Measurements from ENCODE around the gene TSSC4. TPM values are rescaled to one million over a fixed set of nuclear protein-coding genes. Genes with fewer than 3 reads are reported as not detected.

Gene TSSC4
- total RNA-seq, 2 experiments from 2014 or later, result 40.4 to 50.9 TPM

GRCh38 chr11:2409126-2409525 is 8.6 kb downstream of the TSSC4 start:
- BruUV-seq (replicated peaks), result no TSS peak

DNA sequence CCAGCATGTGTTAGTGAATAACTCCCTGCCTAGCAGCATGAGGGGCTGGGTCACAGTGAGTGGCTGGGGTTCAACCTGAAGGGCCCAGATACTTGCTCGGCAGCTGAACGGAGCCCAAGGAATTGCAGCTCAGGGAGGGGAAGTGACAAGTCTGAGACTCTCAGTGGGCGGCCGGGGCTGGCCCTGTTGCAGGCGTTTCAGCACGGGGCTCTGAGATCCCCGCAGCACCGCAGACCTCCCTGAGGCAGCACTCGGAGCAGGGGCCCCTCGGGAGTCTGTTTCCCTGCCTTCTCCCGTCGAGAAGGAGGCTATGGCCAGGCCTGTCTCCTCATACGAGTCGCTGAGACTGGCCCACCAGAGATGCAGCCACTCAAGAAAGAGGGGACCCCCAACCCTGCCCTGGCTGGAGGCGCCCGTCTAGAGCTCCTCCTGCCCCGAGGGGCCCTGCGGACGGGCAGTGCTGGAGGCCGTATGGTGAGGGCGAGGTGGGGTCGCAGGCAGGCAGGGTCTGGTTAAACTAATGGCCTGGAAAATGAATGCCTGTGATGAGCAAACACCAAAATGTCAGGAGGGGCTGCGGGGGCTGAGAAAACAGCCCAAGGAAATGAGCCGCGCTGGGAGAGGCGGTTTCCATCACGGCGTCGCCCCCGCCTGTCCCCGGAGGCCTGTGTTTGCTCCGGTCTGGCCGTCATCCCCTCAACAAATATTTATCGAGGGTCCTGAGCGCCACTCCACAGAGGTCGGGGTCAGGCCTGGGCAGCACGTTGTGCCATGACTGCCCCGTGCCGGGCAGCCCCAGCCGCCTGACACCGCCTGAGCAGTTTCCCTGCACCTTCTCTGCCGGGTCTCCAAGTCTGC is 9.3 kb downstream of the TSSC4 start:
- no peak for TF ChIP-seq CTCF (conservative IDR thresholded peaks at IDR 0.05; ENCODE audit: low read length)
- TF ChIP-seq EZH2phosphoT487 (IDR thresholded peaks at IDR 0.05; ENCODE audit: borderline replicate concordance, low read depth, low read length), result no peak
- Histone ChIP-seq H3K4me1 (ENCODE audit: insufficient read depth, low read length, poor library complexity, severe bottlenecking) (no peaks in the 10 kb centered on the region), H4K20me1 (ENCODE audit: insufficient read depth, low read length) (no peaks in the 10 kb centered on the region), H3K4me2 (ENCODE audit: low read length) (no peak overlapping the region), H3K27ac (ENCODE audit: low read depth, low read length, poor library complexity, severe bottlenecking) (no peak overlapping the region), H2AFZ (ENCODE audit: low read length) (no peak overlapping the region), H3K36me3 (ENCODE audit: insufficient read depth, low read length) (no peaks in the 10 kb centered on the region), H3K79me2 (ENCODE audit: insufficient read depth, low read depth, low read length) (no peaks in the 10 kb centered on the region), H3K4me3 (ENCODE audit: low read depth, low read length, poor library complexity, severe bottlenecking) (no peak overlapping the region), H3K9me2 (ENCODE audit: insufficient read depth, low read length) (no peaks in the 10 kb centered on the region), H3K9me3 (ENCODE audit: low read length) (no peaks in the 10 kb centered on the region)
- POLR2A ChIA-PET, result no interaction called here
- intact Hi-C loops (cut with micrococcal nuclease; ENCODE audit: unreplicated experiment), result no loop called here
- BruUV-seq (replicated peaks), result no TSS peak
- CTCF ChIA-PET (ENCODE audit: unreplicated experiment), result interaction anchor here (0.6 to 0.7 kb wide), 3 partner anchors 81 to 222 kb away, joined by 3 to 4 read pairs (median 3); no protein-coding TSS in a partner anchor
- DNase-seq (ENCODE audit: low spot score), result no peak

More at GRCh38 chr11:2409126-2409525, 8.6 kb downstream of the TSSC4 start:
- H3K4me2 ChIP-seq (ENCODE audit: low read length), result no peak overlapping the region
- POLR2A ChIA-PET, result no interaction called here
- H3K4me3 ChIP-seq (ENCODE audit: low read depth, low read length, poor library complexity, severe bottlenecking), result no peak overlapping the region
- DNase-seq (ENCODE audit: low spot score), result no peak
- CTCF ChIA-PET (ENCODE audit: unreplicated experiment), result interaction anchor here (0.6 kb wide), 2 partner anchors 80 to 222 kb away, joined by 3 read pairs; no protein-coding TSS in a partner anchor
- intact Hi-C loops (cut with micrococcal nuclease; ENCODE audit: unreplicated experiment), result no loop called here
- H4K20me1 ChIP-seq (ENCODE audit: insufficient read depth, low read length), result no peaks in the 10 kb centered on the region
- H3K4me1 ChIP-seq (ENCODE audit: insufficient read depth, low read length, poor library complexity, severe bottlenecking), result no peaks in the 10 kb centered on the region
- TF ChIP-seq EZH2phosphoT487 (IDR thresholded peaks at IDR 0.05; ENCODE audit: borderline replicate concordance, low read depth, low read length) (no peak), CTCF (conservative IDR thresholded peaks at IDR 0.05; ENCODE audit: low read length) (no peak)
- H2AFZ ChIP-seq (ENCODE audit: low read length), result no peak overlapping the region
- H3K36me3 ChIP-seq (ENCODE audit: insufficient read depth, low read length), result peaks cover 5% of the 10 kb centered on the region; the same call in 1 of the 2 replicates
- H3K9me3 ChIP-seq (ENCODE audit: low read length), result no peaks in the 10 kb centered on the region
- H3K27ac ChIP-seq (ENCODE audit: low read depth, low read length, poor library complexity, severe bottlenecking), result no peak overlapping the region
- H3K9me2 ChIP-seq (ENCODE audit: insufficient read depth, low read length), result no peaks in the 10 kb centered on the region
- H3K79me2 ChIP-seq (ENCODE audit: insufficient read depth, low read depth, low read length), result no peaks in the 10 kb centered on the region

DNA sequence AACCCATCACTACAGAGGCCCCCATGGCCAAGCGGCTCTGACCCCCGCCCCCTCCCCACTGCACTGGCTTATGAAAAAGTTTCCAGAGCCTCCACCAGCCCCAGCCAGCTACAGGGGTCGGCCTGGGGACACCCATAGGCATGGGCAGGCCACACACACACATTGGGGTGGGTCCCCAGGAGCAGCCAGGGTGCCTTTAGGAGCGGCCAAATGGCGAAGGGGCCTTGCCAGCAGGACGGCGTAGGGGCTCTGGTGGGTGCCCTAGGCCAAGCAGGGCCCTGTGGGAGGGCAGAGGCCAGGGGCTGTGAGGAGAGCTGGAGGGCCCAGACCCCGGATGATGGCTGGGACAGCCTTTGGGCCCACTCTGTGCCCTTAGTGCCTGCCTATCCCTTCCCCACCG is 10.1 kb downstream of the TSSC4 start:
- Histone ChIP-seq H3K27ac (ENCODE audit: low read depth, low read length, poor library complexity, severe bottlenecking) (no peak overlapping the region), H3K4me2 (ENCODE audit: low read length) (no peak overlapping the region), H3K36me3 (ENCODE audit: insufficient read depth, low read length) (no peaks in the 10 kb centered on the region), H3K9me2 (ENCODE audit: insufficient read depth, low read length) (no peaks in the 10 kb centered on the region), H4K20me1 (ENCODE audit: insufficient read depth, low read length) (no peaks in the 10 kb centered on the region), H3K4me3 (ENCODE audit: low read depth, low read length, poor library complexity, severe bottlenecking) (no peak overlapping the region), H3K4me1 (ENCODE audit: insufficient read depth, low read length, poor library complexity, severe bottlenecking) (no peaks in the 10 kb centered on the region), H3K79me2 (ENCODE audit: insufficient read depth, low read depth, low read length) (no peaks in the 10 kb centered on the region), H3K9me3 (ENCODE audit: low read length) (no peaks in the 10 kb centered on the region), H2AFZ (ENCODE audit: low read length) (no peak overlapping the region)
- intact Hi-C loops (cut with micrococcal nuclease; ENCODE audit: unreplicated experiment), result no loop called here
- ChIA-PET CTCF (ENCODE audit: unreplicated experiment) (interaction anchor here (0.7 kb wide), 1 partner anchor 106 kb away, joined by 4 read pairs; no protein-coding TSS in a partner anchor), POLR2A (no interaction called here)
- DNase-seq (ENCODE audit: low spot score), result no peak
- BruUV-seq (replicated peaks), result no TSS peak
- TF ChIP-seq CTCF (conservative IDR thresholded peaks at IDR 0.05; ENCODE audit: low read length) (no peak), EZH2phosphoT487 (IDR thresholded peaks at IDR 0.05; ENCODE audit: borderline replicate concordance, low read depth, low read length) (no peak)

Measured in OCI-LY7 (cell line).